ENCODE measurements around the gene TMPRSS4.

Gene TMPRSS4

DNA sequence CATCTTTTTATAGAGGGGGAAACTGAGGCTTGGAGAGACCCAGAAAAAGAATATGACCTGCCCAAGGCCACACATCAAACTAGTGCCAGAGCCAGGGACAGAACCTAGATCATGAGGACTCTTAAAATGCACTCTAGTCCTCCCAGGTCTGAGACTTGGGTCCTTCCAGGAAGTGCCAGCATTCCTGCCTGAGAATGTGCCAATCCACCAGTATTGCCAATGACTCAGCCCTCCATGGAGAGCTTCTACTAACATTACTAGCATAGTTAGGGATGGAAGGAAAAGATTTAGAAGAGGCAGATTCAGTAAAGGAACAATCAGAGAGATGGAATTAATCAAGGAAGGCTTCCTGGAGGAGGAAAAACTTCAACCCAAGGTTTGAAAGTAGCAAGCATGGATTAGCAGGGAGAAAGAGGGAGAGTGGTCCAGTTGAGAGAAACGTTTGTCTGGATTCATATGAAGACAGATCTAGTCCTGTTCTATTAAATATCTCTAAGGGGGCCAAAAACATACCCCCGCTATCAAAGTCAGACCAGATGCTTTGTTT, 30.0 kb downstream of the TMPRSS4 start:
- no peak for DNase-seq (ENCODE audit: low read depth)

DNA sequence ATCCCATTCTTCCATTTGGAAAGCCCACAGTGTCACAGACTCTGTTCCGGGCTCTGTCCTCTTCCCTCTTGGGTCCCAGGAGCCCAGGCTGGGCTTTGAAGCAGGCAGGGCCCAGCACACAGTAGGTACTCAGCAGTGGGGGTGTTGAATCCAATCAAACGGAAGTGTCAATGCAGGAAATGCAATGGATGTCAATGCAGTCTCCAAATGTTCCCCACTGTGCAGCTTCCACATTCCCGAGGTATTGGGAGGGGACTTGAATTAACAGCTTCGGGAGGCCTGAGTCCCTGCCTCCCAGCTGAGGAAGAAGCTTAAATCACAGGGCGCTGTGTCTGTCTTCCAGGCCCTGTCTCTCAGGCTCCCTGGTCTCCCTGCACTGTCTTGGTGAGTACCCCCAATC, 31.6 kb downstream of the TMPRSS4 start:
- no peak for DNase-seq (ENCODE audit: low read depth)

DNA sequence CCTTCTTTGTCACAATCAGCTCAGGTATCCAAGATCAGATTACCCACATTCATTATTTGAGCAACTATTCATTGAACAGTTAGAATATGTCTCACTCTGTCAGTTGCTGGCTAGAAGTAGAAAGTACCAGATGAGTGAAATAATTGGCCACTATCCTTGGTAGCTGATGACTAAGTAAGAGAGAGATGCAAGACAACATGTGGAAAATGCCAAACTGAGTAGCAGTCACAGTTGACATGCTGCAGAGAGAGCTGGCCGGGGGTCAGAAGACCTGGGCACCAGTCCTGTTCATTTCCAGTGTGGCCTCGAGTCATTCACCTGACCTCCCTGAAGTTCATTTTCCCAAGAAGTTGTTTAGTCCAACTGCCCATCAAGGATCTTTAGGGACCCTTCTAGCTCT, 32.4 kb downstream of the TMPRSS4 start:
- no peak for DNase-seq (ENCODE audit: low read depth)

DNA sequence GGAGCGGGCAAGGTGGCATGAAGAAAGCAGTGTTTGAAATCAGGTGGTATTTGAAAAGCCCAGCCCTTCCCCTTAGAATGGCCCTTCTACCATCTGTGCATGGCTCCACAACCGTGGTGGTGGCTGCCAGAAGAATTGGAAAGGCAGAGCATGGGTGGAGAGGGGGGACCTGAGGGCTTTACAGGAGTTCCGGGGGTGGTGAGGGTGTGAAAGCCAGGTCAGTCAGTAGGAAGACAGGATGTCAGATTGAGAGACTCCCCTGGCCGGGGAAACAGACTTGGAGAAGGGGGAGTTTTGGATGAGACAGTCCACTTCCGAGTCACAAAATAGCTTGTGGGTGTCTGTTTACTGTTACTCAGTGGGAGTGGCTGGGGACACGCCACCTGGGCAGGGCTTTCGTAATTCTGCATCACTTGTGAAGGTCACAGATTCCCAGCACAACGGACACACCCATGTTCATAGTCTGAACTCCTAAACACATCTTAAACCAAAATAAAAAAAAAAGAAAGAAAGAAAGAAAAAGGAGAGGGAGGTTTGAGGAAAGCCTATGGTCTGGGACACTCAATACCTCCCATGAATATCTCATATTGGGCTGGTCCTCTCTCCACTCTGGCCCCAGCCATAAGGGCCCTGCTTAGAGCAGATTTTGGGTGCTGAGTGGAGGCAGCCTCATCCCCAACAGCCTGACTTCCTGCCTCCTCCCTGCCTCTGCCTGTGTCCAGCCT, 34.3 kb downstream of the TMPRSS4 start:
- no peak for DNase-seq (ENCODE audit: low read depth)

DNA sequence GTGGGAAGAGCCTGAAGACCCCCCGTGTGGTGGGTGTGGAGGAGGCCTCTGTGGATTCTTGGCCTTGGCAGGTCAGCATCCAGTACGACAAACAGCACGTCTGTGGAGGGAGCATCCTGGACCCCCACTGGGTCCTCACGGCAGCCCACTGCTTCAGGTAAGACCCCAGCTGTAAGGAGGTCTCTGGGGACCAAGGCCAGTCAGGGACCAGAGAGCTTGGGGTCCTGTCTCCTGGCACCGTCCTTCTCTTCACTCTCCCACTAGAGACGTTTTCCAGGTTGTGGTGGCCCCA, 34.8 kb downstream of the TMPRSS4 start:
- DNase-seq (ENCODE audit: low read depth), result no peak

DNA sequence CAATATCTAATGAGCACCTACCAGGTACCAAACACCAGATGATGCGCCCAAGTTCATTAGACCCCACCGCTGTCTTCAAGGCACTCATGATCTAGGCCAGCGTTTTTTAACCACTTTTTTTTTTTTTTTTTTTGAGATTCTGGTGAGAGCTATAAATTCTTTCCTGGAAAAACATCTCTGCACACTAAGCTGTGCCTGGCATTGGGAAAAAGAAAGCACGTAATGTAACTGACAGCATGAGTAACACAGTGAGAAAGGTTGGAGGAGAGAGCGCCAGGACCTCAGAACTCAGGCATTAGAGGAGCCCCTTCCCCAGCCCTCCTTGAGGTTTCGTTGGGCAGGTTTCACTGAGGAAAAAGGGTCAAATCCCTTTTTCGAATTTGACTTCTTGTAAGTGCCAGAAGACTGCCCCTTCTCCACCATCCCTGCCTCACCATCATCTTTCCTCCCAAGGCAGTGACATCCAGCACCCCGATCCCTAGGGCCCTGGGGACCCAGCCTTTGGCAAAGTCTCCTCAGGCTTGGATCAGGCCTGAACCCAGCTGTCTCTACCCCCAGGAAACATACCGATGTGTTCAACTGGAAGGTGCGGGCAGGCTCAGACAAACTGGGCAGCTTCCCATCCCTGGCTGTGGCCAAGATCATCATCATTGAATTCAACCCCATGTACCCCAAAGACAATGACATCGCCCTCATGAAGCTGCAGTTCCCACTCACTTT, 36.0 kb downstream of the TMPRSS4 start:
- DNase-seq (ENCODE audit: low read depth), result no peak

DNA sequence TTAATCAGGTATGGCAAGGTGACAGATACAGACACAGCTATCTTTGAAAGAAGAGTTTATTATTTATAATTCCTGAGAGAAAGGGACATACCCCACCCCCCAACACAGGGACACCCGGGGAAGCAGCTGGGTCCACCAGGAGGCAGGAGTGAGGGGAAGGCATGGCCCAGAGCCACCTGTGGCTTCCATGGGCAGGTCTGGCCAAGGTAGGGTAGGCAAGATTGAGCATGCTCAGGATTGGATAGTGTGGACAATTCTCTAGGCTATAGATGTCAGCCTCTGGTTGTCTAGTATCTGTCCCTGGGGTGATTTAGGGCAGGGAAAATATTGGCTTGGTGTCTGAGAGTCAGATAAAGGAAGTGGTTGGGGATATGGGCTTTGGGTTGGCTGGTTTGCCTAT, 37.4 kb downstream of the TMPRSS4 start:
- no peak for DNase-seq (ENCODE audit: low read depth)

DNA sequence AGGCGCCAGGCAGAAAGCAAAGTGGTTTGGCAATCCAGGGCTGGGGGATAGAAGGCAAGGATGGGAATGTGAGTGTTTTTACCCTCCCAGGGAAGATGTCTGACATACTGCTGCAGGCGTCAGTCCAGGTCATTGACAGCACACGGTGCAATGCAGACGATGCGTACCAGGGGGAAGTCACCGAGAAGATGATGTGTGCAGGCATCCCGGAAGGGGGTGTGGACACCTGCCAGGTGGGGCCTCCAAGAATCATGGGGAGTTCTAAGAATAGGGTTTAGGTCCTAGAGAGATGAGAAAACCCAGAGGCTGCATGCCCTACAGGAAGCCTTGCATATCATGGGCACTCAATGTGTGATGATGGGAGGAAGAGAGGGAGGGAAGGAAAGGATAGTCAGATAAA, 38.2 kb downstream of the TMPRSS4 start:
- no peak for DNase-seq (ENCODE audit: low read depth)

DNA sequence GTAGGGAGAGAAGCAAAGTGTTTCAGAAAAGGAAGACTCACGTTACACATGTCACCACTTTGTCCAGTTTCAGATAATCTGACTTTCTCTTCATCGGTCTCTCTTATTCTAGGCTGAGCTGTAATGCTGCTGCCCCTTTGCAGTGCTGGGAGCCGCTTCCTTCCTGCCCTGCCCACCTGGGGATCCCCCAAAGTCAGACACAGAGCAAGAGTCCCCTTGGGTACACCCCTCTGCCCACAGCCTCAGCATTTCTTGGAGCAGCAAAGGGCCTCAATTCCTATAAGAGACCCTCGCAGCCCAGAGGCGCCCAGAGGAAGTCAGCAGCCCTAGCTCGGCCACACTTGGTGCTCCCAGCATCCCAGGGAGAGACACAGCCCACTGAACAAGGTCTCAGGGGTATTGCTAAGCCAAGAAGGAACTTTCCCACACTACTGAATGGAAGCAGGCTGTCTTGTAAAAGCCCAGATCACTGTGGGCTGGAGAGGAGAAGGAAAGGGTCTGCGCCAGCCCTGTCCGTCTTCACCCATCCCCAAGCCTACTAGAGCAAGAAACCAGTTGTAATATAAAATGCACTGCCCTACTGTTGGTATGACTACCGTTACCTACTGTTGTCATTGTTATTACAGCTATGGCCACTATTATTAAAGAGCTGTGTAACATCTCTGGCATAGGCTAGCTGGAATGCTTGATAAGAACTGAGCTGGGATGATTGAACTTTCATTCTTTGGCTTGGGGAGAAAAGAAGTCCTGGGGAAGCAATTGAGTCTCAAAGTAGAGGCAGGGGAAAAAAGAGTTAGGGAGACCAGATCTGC, 41.1 kb downstream of the TMPRSS4 start:
- no peak for DNase-seq (ENCODE audit: low read depth)

DNA sequence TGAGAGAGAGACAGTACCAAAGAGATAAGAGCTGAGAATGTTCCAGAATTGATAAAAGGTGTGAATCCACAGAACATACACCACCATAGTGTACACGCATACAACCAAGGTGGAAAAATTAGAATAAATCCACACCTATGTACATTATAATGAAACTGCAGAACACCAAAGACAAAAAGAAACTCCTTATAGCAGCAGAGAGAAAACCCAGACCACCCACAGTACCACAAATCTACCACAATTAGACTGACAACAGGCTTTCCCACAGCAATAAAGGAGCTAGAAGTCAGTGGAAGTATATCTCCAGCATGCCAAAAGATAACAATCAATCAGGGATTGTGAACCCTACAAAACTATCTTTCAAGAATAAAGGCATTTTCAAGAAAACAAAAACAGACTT, 43.9 kb downstream of the TMPRSS4 start:
- DNase-seq (ENCODE audit: low read depth), result no peak

DNA sequence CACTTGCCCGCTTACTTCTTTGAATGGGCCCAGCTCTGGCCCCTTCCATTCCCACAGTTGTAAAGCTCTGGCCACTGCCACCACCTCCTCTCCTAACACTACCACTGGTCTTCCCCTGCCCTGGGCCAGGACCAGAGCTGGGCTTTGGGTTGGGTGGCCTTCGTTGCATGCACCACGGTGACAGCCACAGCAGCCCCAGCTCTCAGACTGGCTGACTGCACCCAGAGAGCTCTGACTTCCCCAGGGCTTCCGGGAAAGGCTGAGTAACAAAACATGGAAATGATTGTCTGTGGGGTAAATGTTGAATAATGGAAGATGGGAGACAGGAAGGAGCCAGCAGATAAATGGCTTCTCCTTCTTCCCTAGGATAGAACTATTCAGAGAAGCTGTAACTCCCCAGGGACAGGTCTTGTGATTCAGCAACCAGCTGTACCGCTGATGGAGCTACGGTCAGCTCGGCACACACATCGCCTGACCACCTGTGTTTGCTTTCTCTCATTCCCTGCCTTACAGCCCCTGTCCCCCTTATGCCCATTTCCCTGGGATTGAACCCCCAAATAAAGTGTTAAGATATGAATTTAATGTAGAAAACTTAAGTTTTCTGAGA, 48.2 kb downstream of the TMPRSS4 start:
- no peak for DNase-seq (ENCODE audit: low read depth)

DNA sequence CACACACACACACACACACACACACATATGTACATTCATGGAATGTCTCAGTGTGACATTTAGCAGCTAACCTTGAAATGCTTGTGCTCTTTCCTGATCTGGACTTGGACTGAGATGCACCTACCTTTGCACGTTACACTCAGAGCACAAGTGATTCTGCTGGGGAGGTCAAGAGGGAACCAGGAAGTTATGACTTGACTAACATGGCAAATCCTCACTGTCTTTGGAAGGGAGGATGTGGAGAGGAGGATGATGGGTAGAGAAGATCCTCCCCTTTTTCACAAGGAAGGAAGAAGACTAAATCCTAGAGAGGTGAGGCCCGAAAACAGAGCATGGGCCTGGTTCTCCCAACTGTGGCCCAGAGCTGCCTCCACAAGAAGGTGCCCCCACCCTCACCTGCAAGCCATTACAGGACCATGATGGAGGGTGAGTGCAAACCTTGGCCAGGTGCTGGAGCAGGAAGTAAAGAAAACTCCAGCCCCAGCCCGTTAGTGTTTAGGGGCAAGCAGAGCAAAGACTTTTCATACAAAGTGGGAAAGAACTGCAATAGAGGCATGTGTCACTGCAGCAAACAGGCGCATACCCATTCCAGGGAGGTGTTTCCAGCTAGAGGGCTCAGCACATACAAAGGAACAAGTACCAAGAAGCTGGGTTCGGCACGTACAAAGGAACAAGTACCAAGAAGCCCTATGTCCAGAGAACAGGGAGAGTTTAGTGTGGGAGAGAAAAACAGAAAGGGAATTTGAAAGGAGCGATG, 49.4 kb downstream of the TMPRSS4 start:
- no peak for DNase-seq (ENCODE audit: low read depth)

DNA sequence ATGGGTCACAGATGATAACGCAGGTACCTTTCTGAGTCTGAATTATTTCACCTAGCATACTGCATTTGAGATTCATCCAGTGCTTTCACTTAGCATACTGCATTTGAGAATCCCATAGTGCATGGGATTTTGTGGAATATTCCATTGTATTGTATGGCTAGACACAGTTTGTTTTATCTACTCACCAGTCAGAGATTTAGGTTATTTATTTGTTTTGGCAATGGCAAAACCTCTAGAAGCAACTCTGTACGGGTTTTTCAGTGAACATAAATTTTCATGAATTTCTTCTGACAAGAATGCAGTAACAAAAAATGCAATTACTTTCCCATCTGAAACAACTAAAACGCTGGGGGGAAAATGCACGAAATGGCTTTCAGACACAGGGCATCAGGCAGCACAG, 51.4 kb downstream of the TMPRSS4 start:
- DNase-seq (ENCODE audit: low read depth), result no peak

DNA sequence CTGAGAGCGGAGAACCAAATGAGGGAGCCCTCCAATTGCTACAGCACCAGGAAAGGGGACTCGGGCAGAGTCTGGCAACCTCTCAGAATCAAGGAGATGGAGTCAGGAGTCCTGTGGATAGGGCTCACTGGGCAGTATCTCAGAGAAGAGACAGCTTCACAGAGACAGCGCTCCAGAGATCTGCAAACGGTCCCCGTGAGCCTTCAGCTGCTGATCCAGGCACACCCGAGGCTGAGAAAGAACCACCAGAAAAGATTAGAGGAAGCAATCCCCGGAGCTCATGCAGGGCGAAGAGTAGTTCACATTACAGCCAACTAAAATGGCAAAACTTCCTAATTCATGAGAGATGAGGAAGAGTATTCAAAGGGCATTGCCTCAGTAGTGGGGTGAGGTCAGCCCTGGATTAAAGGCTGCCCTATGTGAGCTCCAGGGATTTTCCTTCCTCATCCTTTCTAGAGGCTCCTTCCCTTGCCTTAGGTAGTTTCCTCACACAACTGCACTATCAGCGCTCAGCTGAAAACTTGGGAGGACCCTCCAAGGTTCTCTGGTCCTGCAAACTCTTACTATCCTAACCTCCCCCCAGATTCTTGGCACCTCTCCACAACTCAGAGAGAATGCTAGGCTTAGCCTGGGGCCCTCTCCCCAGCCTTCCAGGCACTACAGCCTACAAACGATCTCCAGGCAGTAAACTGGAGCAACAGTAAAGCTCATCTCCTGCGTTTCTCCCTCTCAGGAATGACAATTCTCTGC, 52.0 kb downstream of the TMPRSS4 start:
- DNase-seq (ENCODE audit: low read depth), result no peak

DNA sequence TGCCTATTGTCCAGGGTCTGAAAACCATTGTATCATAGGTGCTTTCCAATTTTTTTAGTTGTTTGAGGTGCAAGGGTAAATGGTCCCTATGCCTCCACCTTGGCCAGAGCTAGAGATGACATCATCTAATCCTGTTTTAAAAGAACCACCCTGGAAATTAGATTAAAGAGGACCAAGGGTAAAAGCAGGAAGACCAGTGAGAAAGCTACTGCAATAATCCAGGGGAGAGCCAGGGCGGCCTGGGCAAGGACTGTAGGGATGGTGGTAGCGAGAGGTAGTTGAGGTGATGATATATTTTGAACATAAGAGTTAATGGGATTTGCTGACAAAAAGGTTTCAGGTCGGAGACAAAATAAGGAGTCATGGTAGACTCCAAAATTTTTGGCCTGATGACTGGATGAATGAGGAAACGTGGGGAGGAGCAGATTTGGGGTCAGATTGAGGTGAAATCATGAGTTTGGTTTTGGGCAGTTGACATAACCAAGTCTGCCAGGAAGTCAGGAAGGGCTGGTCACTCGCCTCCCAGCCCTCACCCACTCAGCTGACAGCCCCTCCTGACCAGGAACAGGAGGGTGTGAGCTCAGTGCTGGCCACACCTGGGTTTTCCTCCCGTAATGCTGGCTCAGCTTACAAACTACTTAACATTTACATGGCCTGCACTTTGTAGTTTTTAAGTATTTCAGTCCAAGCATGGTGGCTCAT, 52.7 kb downstream of the TMPRSS4 start:
- DNase-seq (ENCODE audit: low read depth), result no peak

DNA sequence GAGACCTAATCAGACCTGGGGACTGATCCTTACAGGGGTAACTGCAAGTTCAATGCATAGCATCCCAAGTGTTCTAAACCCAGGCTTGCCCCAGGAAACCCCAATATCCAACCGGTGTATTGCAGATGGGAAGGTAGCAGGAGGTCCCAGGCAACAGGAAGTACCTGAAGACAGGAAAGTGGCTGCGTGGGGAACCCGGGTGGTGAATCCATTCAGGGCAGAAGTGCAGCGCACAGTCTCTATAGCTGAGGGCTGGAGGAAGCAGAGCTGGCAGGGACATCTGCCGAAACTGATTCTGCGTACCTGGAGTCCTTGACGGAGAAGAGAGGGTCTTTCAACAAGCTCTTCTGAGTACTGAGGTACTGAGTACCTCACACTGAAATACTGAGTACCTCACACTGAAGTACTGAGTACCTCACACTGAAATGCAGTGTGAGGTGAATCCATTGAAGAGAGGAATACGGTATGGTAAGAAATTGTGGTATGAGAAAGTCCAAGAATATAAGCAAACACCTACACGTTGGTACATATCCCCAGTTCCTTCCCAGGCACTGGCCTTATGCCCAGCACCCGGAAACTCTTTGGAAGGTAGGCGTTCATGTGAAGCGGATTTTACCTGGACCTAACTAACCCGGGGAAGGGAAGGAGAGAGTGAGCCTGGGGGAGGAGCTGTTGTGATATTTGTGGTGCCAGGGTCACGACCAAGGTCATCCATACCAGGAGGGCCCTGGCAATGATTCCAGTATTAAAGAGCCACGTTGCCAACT, 55.7 kb downstream of the TMPRSS4 start:
- DNase-seq (ENCODE audit: low read depth), result no peak

DNA sequence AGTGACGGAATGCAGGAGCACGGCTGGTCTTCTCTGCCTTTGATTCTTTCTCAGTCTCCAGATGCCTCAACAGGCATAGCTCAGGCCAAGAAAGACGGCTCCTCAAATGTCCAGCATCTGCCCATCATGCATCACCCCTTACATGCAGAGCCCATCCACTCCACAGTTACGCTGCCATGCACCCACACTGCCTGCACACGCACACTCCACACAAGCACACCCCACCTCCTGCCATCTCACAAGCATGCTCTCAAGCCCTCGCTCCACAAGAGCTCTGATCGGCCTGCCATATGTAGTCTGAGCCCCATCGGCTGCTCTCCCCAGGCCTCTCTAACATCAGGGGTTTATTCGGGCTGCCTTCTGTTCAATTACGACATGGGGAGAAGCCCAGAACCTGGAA, 56.9 kb downstream of the TMPRSS4 start:
- no peak for DNase-seq (ENCODE audit: low read depth)

DNA sequence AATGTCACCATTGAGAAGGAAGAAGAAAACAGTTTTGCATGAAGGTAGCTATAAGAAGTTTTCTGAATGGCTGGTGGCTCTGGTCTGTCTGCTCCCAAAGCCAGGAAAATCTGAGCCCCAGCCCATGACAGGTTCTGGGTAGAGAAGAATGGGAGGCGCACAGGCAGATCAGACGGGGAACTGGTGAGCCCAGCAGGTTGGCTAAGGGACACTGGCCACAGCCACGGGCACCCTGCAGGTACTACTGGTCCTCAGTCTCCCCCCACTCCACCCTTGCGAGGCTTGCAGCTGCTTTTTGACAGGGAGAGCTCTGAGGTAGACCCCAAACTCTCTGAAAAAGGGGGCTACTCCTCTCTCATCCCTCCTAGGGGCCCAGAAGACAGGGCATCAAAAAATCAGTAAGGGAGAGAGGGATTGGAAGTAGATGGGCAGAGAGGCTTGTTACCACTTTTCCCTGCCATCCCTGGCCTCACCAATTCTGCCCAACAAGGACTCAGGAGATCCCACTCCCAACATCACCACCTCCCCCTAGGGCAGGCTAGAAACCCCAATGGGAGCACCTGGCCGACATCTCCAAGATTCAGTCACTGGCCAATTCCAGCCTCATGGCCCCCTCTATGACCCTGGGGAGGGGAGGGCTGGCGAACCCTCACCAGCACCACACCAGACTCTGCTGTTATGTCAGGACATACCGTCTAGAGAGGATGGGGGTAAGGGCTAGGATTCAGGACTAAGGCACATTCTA, 58.3 kb downstream of the TMPRSS4 start:
- DNase-seq (ENCODE audit: low read depth), result no peak

DNA sequence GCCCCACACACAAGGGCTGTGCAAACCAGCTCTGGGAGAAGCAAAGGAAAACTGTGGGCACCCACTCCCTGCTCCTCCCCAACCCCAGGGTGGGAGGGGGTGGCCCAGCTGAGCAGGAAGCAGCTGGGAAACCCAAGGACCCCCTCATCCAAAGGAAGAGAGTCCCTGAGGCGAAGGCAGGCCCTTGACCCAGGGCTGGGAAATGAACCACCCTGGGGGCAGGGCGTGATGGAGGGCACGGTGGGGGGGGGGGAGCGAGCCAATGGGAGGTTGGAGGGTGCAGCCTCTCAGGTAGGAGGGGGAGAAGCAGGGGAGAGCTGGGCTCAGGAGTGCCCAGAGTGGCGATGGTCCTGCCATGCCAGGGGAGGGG, 58.9 kb downstream of the TMPRSS4 start:
- no peak for DNase-seq (ENCODE audit: low read depth)

Data from stimulated activated CD4-positive, alpha-beta T cell treated with anti-CD3 and anti-CD28 coated beads, Interleukin-2, amount 100 ng/mL, for 4 hours (primary cell).